Esophagus squamous epithelium (tissue), 5 donors: ENCODE measurements around the gene TECPR1. TPM values are rescaled to one million over a fixed set of nuclear protein-coding genes. Genes with fewer than 3 reads are reported as not detected.

ENCODE experiments used
- DNase-seq: peaks from one replicate; lab custom pipeline; 2025; lab: John Stamatoyannopoulos, UW
- H3K27ac ChIP-seq, 4 donors: fragments of 200-600 bp; sonication (generic); one replicate each; pipeline ENCODE4 v1.5.1; 2016 to 2019; ENCODE audit warnings: mild to moderate bottlenecking in 1 of 4
- H3K27me3 ChIP-seq, 4 donors: fragments of 200-600 bp; sonication (generic); 1 replicate in 3 of 4; 2 replicates in 1 of 4; pipeline versions ENCODE4 v1.5.1 to v1.6.0; 2017 to 2021; ENCODE audit warnings: antibody characterized with exemption in 1 of 4
- H3K36me3 ChIP-seq, 3 donors: fragments of 200-600 bp; sonication (generic); one replicate each; pipeline ENCODE4 v1.5.1; 2016 to 2019
- H3K4me1 ChIP-seq, 3 donors: fragments of 200-600 bp; sonication (generic); one replicate each; pipeline ENCODE4 v1.5.1; 2017 to 2019
- H3K4me3 ChIP-seq, 4 donors: fragments of 200-600 bp; sonication (generic); 1 replicate in 3 of 4; 2 replicates in 1 of 4; pipeline ENCODE4 v1.5.1; 2016 to 2019; ENCODE audit warnings: mild to moderate bottlenecking in 2 of 4, moderate library complexity in 1 of 4
- H3K9me3 ChIP-seq, 3 donors: fragments of 200-600 bp; sonication (generic); one replicate each; pipeline ENCODE4 v1.5.1; 2016 to 2019
- POLR2A ChIP-seq, 4 donors: fragments of 450-650 bp; IDR thresholded peaks; one replicate each; pipeline ENCODE4 v1.6.1; 2017; ENCODE audit warnings: antibody characterized with exemption in 4 of 4, mild to moderate bottlenecking in 4 of 4, moderate library complexity in 3 of 4
- WGBS, 2 donors: methylation state at CpG; one replicate each; pipeline ENCODE4 v1.1.5; 2018; 5-methylcytosine and 5-hydroxymethylcytosine counted together
- intact Hi-C: fragments of 100-400 bp; cut with DNase I; formaldehyde crosslinking; loops from one replicate; pipeline ENCODE4 v1.15.0; 2022
- total RNA-seq, 4 donors: library from RNA; depleted of rRNA; stranded (reverse); fragments of >200 nt; gene quantifications; one replicate each; pipeline ENCODE4 v1.1.0, GENCODE V29; 2016
- TF ChIP-seq, protein P1 (sequence below), 6 experiments: fragments of 450-650 bp in 4 of 6; fragments of 200-600 bp in 2 of 6; sonication (generic) in 2 of 6; IDR thresholded peaks; one replicate each; pipeline ENCODE4 v1.5.1; 2016 to 2019; ENCODE audit warnings: antibody characterized with exemption in 6 of 6, mild to moderate bottlenecking in 4 of 6, moderate library complexity in 4 of 6
- donor health status: DM: yes; HTN: yes; CAD: no.

TECPR1 gene
- total RNA-seq, 4 donors from 2014 or later, result 13.4 to 21.5 (median 19.0) TPM

DNA sequence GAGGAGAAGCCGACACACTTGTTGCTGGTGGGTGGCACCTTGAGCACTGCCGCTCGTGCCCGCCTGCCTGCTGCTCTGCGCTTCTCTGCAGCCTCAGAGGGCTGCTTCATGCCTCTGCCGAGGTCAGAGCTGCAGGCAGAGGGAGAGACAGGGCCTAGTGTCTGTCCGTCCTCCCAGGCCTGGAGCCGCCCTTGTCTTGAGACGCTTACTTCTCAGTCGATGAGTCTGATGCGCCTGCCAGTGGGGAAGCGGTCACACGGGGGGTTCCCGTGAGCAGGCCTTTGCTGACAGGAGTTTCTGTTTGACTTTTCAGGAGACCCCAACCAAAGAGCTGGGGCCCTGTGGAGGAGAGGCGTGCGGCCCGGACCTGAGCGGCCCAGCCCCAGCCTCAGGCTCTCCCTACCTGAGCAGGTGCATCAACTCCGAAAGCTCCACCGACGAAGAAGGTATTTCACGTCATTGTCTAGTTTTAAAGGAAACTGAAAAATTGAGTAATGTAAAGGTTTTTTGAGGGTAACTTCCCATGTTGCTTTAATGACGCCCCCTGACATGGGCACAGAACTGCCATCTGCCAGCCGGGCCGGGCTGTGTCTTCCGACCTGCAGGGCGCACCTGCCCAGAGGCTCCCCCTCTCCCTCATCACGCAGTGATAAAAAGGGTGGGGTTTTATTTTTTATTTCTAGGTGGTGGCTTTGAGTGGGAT lies 48.6 kb downstream of the TECPR1 start:
- intact Hi-C loops, result no loop called here
- Histone ChIP-seq H3K27ac (no peak overlapping the region), H3K36me3 (peaks cover 14 to 75% (median 14%) of the 10 kb centered on the region in 3 donors), H3K9me3 (peaks cover 0 to 4% (median 2%) of the 10 kb centered on the region in 3 donors), H3K4me1 (no peaks in the 10 kb centered on the region), H3K4me3 (no peak overlapping the region), H3K27me3 (no peaks in the 10 kb centered on the region)
- WGBS, 2 donors, result 81 to 91% methylated on average over 12 to 19 of the region's 28 CpGs
- DNase-seq, result no peak
- TF ChIP-seq, protein P1, sequence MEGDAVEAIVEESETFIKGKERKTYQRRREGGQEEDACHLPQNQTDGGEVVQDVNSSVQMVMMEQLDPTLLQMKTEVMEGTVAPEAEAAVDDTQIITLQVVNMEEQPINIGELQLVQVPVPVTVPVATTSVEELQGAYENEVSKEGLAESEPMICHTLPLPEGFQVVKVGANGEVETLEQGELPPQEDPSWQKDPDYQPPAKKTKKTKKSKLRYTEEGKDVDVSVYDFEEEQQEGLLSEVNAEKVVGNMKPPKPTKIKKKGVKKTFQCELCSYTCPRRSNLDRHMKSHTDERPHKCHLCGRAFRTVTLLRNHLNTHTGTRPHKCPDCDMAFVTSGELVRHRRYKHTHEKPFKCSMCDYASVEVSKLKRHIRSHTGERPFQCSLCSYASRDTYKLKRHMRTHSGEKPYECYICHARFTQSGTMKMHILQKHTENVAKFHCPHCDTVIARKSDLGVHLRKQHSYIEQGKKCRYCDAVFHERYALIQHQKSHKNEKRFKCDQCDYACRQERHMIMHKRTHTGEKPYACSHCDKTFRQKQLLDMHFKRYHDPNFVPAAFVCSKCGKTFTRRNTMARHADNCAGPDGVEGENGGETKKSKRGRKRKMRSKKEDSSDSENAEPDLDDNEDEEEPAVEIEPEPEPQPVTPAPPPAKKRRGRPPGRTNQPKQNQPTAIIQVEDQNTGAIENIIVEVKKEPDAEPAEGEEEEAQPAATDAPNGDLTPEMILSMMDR (IDR thresholded peaks at IDR 0.05), result no peak
- TF ChIP-seq POLR2A (IDR thresholded peaks at IDR 0.05), result no peak

- intact Hi-C loops, result no loop called here
- Histone ChIP-seq H3K36me3 (peaks cover 14 to 77% (median 14%) of the 10 kb centered on the region in 3 donors), H3K4me3 (no peak overlapping the region), H3K4me1 (no peaks in the 10 kb centered on the region), H3K9me3 (peaks cover 0 to 7% (median 5%) of the 10 kb centered on the region in 3 donors), H3K27me3 (no peaks in the 10 kb centered on the region), H3K27ac (no peak overlapping the region)
- WGBS, 2 donors, result 58 to 73% methylated on average over 10 to 13 of the region's 15 CpGs
- TF ChIP-seq, protein P1 (IDR thresholded peaks at IDR 0.05), result no peak
- TF ChIP-seq POLR2A (IDR thresholded peaks at IDR 0.05), result no peak
- no peak for DNase-seq
Measured at GRCh38 chr7:98202367-98203195, 49.5 kb downstream of the TECPR1 start.

- Histone ChIP-seq H3K4me3 (no peak overlapping the region), H3K9me3 (peaks cover 0 to 7% (median 5%) of the 10 kb centered on the region in 3 donors), H3K36me3 (peaks cover 11 to 77% (median 12%) of the 10 kb centered on the region in 3 donors), H3K4me1 (no peaks in the 10 kb centered on the region), H3K27me3 (no peaks in the 10 kb centered on the region), H3K27ac (no peak overlapping the region)
- intact Hi-C loops, result no loop called here
- WGBS, 2 donors, result 63 to 90% methylated on average over 6 of the region's 6 CpGs
- no peak for TF ChIP-seq POLR2A (IDR thresholded peaks at IDR 0.05)
- TF ChIP-seq, protein P1 (IDR thresholded peaks at IDR 0.05), result no peak
- DNase-seq, result no peak
Measured at GRCh38 chr7:98200364-98200763, 51.7 kb downstream of the TECPR1 start.

DNA sequence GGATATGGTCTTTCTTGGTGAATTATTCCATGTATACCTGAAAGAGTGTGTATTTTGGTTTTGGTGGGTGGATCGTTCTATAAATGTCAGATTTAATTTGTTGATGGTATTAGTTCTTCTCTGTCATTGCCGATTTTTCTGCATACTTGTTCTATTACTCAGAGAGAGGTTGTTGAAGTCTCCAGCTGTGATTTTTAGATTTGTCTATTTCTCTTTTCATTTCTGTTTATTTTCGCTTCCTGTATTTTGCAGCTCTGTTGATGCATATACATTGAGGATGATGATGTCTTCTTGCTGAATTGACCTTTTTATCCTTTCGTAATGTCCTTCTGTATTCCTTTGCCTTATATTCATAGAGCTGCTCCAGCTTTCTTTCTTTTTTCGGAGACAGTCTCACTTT lies 52.9 kb downstream of the TECPR1 start:
- H3K27ac ChIP-seq, result no peak overlapping the region
- H3K9me3 ChIP-seq, result peaks cover 0 to 7% (median 5%) of the 10 kb centered on the region in 3 donors
- H3K4me3 ChIP-seq, result no peak overlapping the region
- intact Hi-C loops, result no loop called here
- H3K36me3 ChIP-seq, result peaks cover 2 to 77% (median 17%) of the 10 kb centered on the region in 3 donors
- TF ChIP-seq POLR2A (IDR thresholded peaks at IDR 0.05), result no peak
- TF ChIP-seq, protein P1 (IDR thresholded peaks at IDR 0.05), result no peak
- WGBS, 2 donors, result 85 to 87% methylated on average over 5 of the region's 5 CpGs
- H3K4me1 ChIP-seq, result no peaks in the 10 kb centered on the region
- DNase-seq, result no peak
- no peaks in the 10 kb centered on the region for H3K27me3 ChIP-seq
